HepG2 (cell line): ENCODE data around the gene SEPHS2. TPM values are rescaled to one million over a fixed set of nuclear protein-coding genes. Genes with fewer than 3 reads are reported as not detected.

Source experiments
- CREB3 ChIP-seq: sonication (generic); formaldehyde crosslinking; IDR thresholded peaks from 2 replicates; pipeline ENCODE4 v1.5.0; 2020; ENCODE audit warnings: missing genetic modification reagents
- GLI4 ChIP-seq: sonication (generic); formaldehyde crosslinking; IDR thresholded peaks from 2 replicates; pipeline ENCODE4 v1.5.1; 2020; ENCODE audit warnings: missing genetic modification reagents, mild to moderate bottlenecking, moderate library complexity, borderline replicate concordance
- KDM3A ChIP-seq: IDR thresholded peaks from 2 replicates; pipeline ENCODE4 v1.6.1; 2018; ENCODE audit warnings: low read depth, missing compliant biosample characterization
- MAFG ChIP-seq: sonication (generic); formaldehyde crosslinking; IDR thresholded peaks from 2 replicates; pipeline ENCODE4 v1.5.1; 2020; ENCODE audit warnings: mild to moderate bottlenecking, missing genetic modification reagents
- MXI1 ChIP-seq: IDR thresholded peaks from 3 replicates; pipeline ENCODE4 v1.6.1; 2012; ENCODE audit warnings: low read depth, low read length, inconsistent platforms, borderline replicate concordance
- NFKBIZ ChIP-seq: IDR thresholded peaks from 2 replicates; pipeline ENCODE4 v1.6.1; 2018; ENCODE audit warnings: missing genetic modification reagents, missing compliant biosample characterization
- NFRKB ChIP-seq: fragments of 450-650 bp; IDR thresholded peaks from 2 replicates; pipeline ENCODE4 v1.6.1; 2017
- ZMAT3 ChIP-seq: sonication (generic); formaldehyde crosslinking; conservative IDR thresholded peaks from 2 replicates; pipeline ENCODE4 v1.7.0; 2021; ENCODE audit warnings: missing genetic modification reagents
- ZNF234 ChIP-seq: sonication (generic); formaldehyde crosslinking; conservative IDR thresholded peaks from 2 replicates; pipeline ENCODE4 v1.5.1; 2020; ENCODE audit warnings: mild to moderate bottlenecking, missing genetic modification reagents
- ZNF503 ChIP-seq: sonication (generic); formaldehyde crosslinking; IDR thresholded peaks from 2 replicates; pipeline ENCODE4 v1.4.0; 2020; ENCODE audit warnings: missing genetic modification reagents
- ZNF660 ChIP-seq: sonication (generic); formaldehyde crosslinking; IDR thresholded peaks from 2 replicates; pipeline ENCODE4 v1.5.1; 2020; ENCODE audit warnings: mild to moderate bottlenecking, low read depth, missing genetic modification reagents, borderline replicate concordance
- ZNF766 ChIP-seq: sonication (generic); formaldehyde crosslinking; IDR thresholded peaks from 2 replicates; pipeline ENCODE4 v1.5.0; 2020; ENCODE audit warnings: missing genetic modification reagents, borderline replicate concordance
- polyA plus RNA-seq, 8 experiments: library from polyadenylated mRNA; depleted of rRNA in 3 of 8; stranded (reverse) in 7 of 8; unstranded in 1 of 8; fragments of >200 nt; fragmentation: Illumina TruSeq in 4 of 8; extraction: Trizol in 4 of 8; gene quantifications; 2 replicates each; pipeline versions ENCODE4 v1.2.1 to v1.2.3, GENCODE V29; 2011 to 2016; ENCODE audit warnings: low read depth in 4 of 8, missing spikeins in 1 of 8, mixed read lengths in 1 of 8; ENCODE audit not compliant: insufficient read depth in 1 of 8
- total RNA-seq, 5 experiments: library from RNA; depleted of rRNA; stranded (reverse); fragments of >200 nt; fragmentation: Illumina TruSeq; extraction: Trizol; gene quantifications; 2 replicates each; pipeline ENCODE4 v1.2.3, GENCODE V29; 2016; ENCODE audit warnings: low read depth in 1 of 5
- TF ChIP-seq, protein P1 (sequence below): sonication (generic); formaldehyde crosslinking; IDR thresholded peaks from 2 replicates; pipeline ENCODE4 v1.4.0; 2020; ENCODE audit warnings: mild to moderate bottlenecking, missing genetic modification reagents
- TF ChIP-seq, protein P2 (sequence below): sonication (generic); formaldehyde crosslinking; IDR thresholded peaks from 2 replicates; pipeline ENCODE4 v1.8.0; 2022; ENCODE audit warnings: mild to moderate bottlenecking, missing genetic modification reagents, borderline replicate concordance
- TF ChIP-seq, protein P3 (sequence below): sonication (generic); formaldehyde crosslinking; conservative IDR thresholded peaks from 2 replicates; pipeline ENCODE4 v1.8.0; 2022; ENCODE audit warnings: missing genetic modification reagents

Gene SEPHS2
- total and polyA plus RNA-seq, 2 of the 13 experiments (the other 11 are each of a cell fraction or from before 2014, with no cell fraction given), result 20.7 to 127 TPM

- TF ChIP-seq, protein P1, sequence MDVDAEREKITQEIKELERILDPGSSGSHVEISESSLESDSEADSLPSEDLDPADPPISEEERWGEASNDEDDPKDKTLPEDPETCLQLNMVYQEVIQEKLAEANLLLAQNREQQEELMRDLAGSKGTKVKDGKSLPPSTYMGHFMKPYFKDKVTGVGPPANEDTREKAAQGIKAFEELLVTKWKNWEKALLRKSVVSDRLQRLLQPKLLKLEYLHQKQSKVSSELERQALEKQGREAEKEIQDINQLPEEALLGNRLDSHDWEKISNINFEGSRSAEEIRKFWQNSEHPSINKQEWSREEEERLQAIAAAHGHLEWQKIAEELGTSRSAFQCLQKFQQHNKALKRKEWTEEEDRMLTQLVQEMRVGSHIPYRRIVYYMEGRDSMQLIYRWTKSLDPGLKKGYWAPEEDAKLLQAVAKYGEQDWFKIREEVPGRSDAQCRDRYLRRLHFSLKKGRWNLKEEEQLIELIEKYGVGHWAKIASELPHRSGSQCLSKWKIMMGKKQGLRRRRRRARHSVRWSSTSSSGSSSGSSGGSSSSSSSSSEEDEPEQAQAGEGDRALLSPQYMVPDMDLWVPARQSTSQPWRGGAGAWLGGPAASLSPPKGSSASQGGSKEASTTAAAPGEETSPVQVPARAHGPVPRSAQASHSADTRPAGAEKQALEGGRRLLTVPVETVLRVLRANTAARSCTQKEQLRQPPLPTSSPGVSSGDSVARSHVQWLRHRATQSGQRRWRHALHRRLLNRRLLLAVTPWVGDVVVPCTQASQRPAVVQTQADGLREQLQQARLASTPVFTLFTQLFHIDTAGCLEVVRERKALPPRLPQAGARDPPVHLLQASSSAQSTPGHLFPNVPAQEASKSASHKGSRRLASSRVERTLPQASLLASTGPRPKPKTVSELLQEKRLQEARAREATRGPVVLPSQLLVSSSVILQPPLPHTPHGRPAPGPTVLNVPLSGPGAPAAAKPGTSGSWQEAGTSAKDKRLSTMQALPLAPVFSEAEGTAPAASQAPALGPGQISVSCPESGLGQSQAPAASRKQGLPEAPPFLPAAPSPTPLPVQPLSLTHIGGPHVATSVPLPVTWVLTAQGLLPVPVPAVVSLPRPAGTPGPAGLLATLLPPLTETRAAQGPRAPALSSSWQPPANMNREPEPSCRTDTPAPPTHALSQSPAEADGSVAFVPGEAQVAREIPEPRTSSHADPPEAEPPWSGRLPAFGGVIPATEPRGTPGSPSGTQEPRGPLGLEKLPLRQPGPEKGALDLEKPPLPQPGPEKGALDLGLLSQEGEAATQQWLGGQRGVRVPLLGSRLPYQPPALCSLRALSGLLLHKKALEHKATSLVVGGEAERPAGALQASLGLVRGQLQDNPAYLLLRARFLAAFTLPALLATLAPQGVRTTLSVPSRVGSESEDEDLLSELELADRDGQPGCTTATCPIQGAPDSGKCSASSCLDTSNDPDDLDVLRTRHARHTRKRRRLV (CRISPR knock-in tag), result peak; percentile 89
- no peak for TF ChIP-seq CREB3
- 0 out of 2 replicates have a peak, but pooled peaks have one; percentile 64 for TF ChIP-seq GLI4 (CRISPR knock-in tag)
- no peak for TF ChIP-seq KDM3A (CRISPR knock-in tag)
- TF ChIP-seq ZNF766, result 0 out of 2 replicates have a peak, but pooled peaks have one; percentile 52
- no peak for TF ChIP-seq MAFG
- 0 out of 2 replicates have a peak, but pooled peaks have one; percentile 46 for TF ChIP-seq ZNF503 (CRISPR knock-in tag)
- 0 out of 2 replicates have a peak, but pooled peaks have one; percentile 53 for TF ChIP-seq ZMAT3 (CRISPR knock-in tag)
- 0 out of 2 replicates have a peak, but pooled peaks have one; percentile 78 for TF ChIP-seq ZNF234 (CRISPR knock-in tag)
- TF ChIP-seq, protein P2, sequence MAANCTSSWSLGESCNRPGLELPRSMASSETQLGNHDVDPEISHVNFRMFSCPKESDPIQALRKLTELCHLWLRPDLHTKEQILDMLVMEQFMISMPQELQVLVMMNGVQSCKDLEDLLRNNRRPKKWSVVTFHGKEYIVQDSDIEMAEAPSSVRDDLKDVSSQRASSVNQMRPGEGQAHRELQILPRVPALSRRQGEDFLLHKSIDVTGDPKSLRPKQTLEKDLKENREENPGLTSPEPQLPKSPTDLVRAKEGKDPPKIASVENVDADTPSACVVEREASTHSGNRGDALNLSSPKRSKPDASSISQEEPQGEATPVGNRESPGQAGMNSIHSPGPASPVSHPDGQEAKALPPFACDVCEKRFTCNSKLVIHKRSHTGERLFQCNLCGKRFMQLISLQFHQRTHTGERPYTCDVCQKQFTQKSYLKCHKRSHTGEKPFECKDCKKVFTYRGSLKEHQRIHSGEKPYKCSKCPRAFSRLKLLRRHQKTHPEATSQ, result peak; percentile 94
- no peak for TF ChIP-seq NFRKB
- no peak for TF ChIP-seq ZNF660 (CRISPR knock-in tag)
- no peak; the same call in 1 of the 2 replicates for TF ChIP-seq NFKBIZ (CRISPR knock-in tag)
- TF ChIP-seq, protein P3, sequence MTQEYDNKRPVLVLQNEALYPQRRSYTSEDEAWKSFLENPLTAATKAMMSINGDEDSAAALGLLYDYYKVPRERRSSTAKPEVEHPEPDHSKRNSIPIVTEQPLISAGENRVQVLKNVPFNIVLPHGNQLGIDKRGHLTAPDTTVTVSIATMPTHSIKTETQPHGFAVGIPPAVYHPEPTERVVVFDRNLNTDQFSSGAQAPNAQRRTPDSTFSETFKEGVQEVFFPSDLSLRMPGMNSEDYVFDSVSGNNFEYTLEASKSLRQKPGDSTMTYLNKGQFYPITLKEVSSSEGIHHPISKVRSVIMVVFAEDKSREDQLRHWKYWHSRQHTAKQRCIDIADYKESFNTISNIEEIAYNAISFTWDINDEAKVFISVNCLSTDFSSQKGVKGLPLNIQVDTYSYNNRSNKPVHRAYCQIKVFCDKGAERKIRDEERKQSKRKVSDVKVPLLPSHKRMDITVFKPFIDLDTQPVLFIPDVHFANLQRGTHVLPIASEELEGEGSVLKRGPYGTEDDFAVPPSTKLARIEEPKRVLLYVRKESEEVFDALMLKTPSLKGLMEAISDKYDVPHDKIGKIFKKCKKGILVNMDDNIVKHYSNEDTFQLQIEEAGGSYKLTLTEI, result no peak
- peak; percentile 91; the same call in 2 of the 3 replicates for TF ChIP-seq MXI1
Measured at GRCh38 chr16:30407102-30407803, 38.4 kb downstream of the SEPHS2 start, which contains the start of gene ZNF771 (continued).
